Psoas muscle (tissue), 8 donors: ENCODE measurements around the gene MZB1. TPM values are rescaled to one million over a fixed set of nuclear protein-coding genes. Genes with fewer than 3 reads are reported as not detected.

Experiments used
- ATAC-seq, 4 donors: fragments of 200-7000 bp; cut with Tn5 transposase; one replicate each; pipeline ENCODE4 v1.9.1; 2020; ENCODE audit warnings: moderate library complexity in 3 of 4, mild to moderate bottlenecking in 2 of 4
- DNase-seq, 2 donors: peaks; one replicate each; pipeline ENCODE4 v3.0.0-alpha.2; 2020
- H3K27ac ChIP-seq: fragments of 200-600 bp; one replicate; pipeline ENCODE4 v1.8.0; 2022
- H3K27me3 ChIP-seq, 3 donors: fragments of 200-600 bp in 1 of 3; one replicate each; pipeline versions ENCODE4 v1.6.1 to v1.8.0; 2013 to 2022; ENCODE audit warnings: low read length in 2 of 3, mild to moderate bottlenecking in 2 of 3, moderate library complexity in 1 of 3; ENCODE audit not compliant: insufficient read depth in 3 of 3
- H3K36me3 ChIP-seq, 2 donors: fragments of 200-600 bp in 1 of 2; one replicate each; pipeline versions ENCODE4 v1.6.1 to v1.8.0; 2013 to 2022; ENCODE audit warnings: low read depth in 1 of 2, mild to moderate bottlenecking in 1 of 2, moderate library complexity in 1 of 2; ENCODE audit not compliant: insufficient read depth in 1 of 2
- H3K4me1 ChIP-seq: fragments of 200-600 bp; one replicate; pipeline ENCODE4 v1.8.0; 2022
- H3K4me3 ChIP-seq: fragments of 200-600 bp; one replicate; pipeline ENCODE4 v1.8.0; 2022; ENCODE audit warnings: mild to moderate bottlenecking
- H3K9me3 ChIP-seq: fragments of 200-600 bp; one replicate; pipeline ENCODE4 v1.8.0; 2022
- WGBS, 3 donors: extraction: QIAGEN DNeasy Blood & Tissue Kit; methylation state at CpG; one replicate each; pipeline versions ENCODE4 v1.1.6 to v1.1.7; 2013; 5-methylcytosine and 5-hydroxymethylcytosine counted together
- intact Hi-C, 2 donors: fragments of 100-400 bp; cut with DNase I; formaldehyde crosslinking; loops; one replicate each; pipeline versions ENCODE4 v1.11.0 to v1.14.2; 2022
- polyA plus RNA-seq, 3 donors: library from polyadenylated mRNA; stranded (reverse); fragments of 200-250 nt; gene quantifications; one replicate each; pipeline ENCODE4 v1.2.3, GENCODE V29; 2013
- total RNA-seq, 4 donors: library from RNA; stranded (reverse); fragmentation: NEBNext Ultra II Directional in 2 of 4; extraction: Animal tissue kit (Norgen Biotek cat#: 25700) in 2 of 4; gene quantifications; one replicate each; pipeline versions ENCODE4 v1.2.1 to v1.2.4, GENCODE V29; 2021 to 2023
- TF ChIP-seq, protein P1 (sequence below): fragments of 200-600 bp; IDR thresholded peaks from one replicate; pipeline ENCODE4 v1.8.0; 2022; ENCODE audit warnings: antibody characterized with exemption
- donor health status: healthy with polysubstance abuse.
- donor health status: DM: no; HTN: no; CAD: no; lungs with moderate emphysema.
- donor health status: Bipolar disorder and iron deficiency.
- donor health status: healthy.
- donor health status: DM: yes; HTN: yes; CAD: no.
- donor health status: DM: no; HTN: no; CAD: no.
- donor health status: DM: no; HTN: no; CAD: no.
- donor health status: DM: yes; HTN: yes; CAD: no.

The MZB1 gene
- total and polyA plus RNA-seq, 7 donors, result 0.03 to 1.2 (median 0.57) TPM

DNA sequence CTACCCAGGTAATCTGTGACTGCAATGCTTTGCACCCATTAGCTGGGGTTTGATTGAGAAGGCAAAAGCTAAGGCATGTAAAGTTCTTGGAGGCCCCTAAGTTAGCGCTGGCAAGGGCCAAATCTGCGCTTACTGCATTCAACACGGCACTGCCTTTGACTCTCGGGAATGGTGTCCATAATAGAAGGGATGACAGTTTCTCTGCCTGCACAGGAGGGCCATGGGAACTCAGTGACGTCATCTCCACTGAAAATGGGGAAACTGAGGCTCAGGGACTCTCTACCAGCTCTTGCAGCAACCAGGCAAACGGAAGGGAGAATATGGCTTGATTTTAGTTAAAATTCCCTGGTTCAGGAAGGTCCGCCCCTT lies 13.7 kb upstream of the MZB1 start:
- H3K27ac ChIP-seq, result peak overlapping the region; percentile 92
- peaks cover 0 to 8% of the 10 kb centered on the region in 2 donors for H3K36me3 ChIP-seq
- TF ChIP-seq, protein P1, sequence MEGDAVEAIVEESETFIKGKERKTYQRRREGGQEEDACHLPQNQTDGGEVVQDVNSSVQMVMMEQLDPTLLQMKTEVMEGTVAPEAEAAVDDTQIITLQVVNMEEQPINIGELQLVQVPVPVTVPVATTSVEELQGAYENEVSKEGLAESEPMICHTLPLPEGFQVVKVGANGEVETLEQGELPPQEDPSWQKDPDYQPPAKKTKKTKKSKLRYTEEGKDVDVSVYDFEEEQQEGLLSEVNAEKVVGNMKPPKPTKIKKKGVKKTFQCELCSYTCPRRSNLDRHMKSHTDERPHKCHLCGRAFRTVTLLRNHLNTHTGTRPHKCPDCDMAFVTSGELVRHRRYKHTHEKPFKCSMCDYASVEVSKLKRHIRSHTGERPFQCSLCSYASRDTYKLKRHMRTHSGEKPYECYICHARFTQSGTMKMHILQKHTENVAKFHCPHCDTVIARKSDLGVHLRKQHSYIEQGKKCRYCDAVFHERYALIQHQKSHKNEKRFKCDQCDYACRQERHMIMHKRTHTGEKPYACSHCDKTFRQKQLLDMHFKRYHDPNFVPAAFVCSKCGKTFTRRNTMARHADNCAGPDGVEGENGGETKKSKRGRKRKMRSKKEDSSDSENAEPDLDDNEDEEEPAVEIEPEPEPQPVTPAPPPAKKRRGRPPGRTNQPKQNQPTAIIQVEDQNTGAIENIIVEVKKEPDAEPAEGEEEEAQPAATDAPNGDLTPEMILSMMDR, result no peak
- 12 to 20% (median 15%) methylated on average over 7 of the region's 7 CpGs for WGBS, 3 donors
- peak overlapping the region; percentile 71 for H3K4me3 ChIP-seq
- peak in 1 of 2 donors; percentile 57 for DNase-seq
- intact Hi-C loops, result no loop called here
- H3K9me3 ChIP-seq, result no peaks in the 10 kb centered on the region
- H3K27me3 ChIP-seq, result no peaks in the 10 kb centered on the region
- ATAC-seq, result peak; percentile 10 to 40 (median 27)
- peaks cover 16% of the 10 kb centered on the region for H3K4me1 ChIP-seq

DNA sequence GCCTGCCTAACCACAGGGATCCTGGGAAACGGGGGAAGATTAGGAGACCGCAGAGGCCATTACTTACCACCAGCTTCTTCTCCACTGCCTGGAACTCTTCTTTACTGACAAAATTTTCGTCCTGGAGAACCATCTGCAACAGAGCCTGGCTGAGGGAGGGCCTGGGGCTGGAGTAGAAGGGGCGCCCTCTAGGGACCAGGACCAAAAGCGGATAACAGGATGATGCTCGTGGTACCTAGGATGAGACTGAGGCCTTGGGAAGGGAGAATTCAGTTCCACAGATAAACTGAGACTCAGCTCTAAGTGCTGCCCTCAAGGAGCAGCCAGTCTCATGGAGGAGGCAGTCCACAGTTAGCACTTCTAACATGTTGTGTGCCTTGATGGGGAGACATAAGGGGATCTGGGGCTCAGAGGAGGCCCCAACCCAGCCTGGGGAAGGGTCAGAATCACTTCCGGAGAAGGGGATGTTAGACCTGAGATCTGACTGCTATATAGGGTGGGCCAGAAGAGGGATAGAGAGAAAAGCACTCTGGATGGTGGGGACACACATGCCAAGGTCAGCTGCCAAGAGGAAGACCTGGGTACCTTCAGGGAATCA lies 12.9 kb upstream of the MZB1 start:
- peak in 2 of 4 donors; percentile 31 to 34 for ATAC-seq
- intact Hi-C loops, result no loop called here
- Histone ChIP-seq H3K27me3 (no peaks in the 10 kb centered on the region), H3K9me3 (no peaks in the 10 kb centered on the region), H3K36me3 (peaks cover 0 to 8% of the 10 kb centered on the region in 2 donors), H3K4me1 (peaks cover 16% of the 10 kb centered on the region), H3K27ac (peak overlapping the region; percentile 92), H3K4me3 (peak overlapping the region; percentile 71)
- peak in 1 of 2 donors; percentile 32 for DNase-seq
- TF ChIP-seq, protein P1, result peak; percentile 35
- 72 to 80% (median 77%) methylated on average over 7 of the region's 7 CpGs for WGBS, 3 donors

GRCh38 chr5:139401546-139401945 lies 11.8 kb upstream of the MZB1 start:
- DNase-seq (peak in 1 of 2 donors; percentile 32), ATAC-seq (no peak)
- TF ChIP-seq, protein P1, result no peak
- Histone ChIP-seq H3K27ac (no peak overlapping the region), H3K4me1 (peaks cover 23% of the 10 kb centered on the region), H3K9me3 (no peaks in the 10 kb centered on the region), H3K27me3 (no peaks in the 10 kb centered on the region), H3K36me3 (peaks cover 0 to 8% of the 10 kb centered on the region in 2 donors), H3K4me3 (no peak overlapping the region)
- intact Hi-C loops, result no loop called here
- 84 to 92% (median 84%) methylated on average over 10 of the region's 10 CpGs for WGBS, 3 donors

DNA sequence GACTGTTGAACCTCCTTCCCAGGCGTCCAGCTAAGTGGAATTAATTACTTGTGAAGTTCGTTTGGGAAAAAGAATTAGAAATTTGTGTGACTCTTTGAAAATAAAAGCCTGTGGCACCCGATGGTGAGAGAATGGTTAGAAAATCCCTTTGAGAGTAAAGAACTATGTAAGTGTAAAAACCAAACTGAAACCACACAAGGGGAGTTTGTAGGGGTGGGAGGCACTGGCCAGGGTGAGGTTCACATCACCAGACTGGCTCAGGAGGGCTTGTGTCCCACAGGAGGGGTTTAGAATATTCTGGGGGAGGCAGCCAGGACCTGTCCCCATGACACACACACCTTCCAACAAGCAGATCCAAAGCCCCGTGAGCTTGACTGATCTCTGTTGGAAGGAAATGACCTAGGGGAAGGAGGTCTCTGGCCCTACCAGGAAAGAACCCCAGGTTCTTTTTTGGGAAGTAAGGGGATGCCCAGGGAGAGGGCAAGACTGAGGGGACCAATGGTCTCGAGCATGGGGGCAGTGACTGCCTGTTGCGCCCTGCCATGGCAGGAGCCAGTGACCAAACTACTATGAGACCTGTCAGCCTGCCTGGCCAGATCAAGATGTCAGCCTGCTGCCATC lies 9.9 kb upstream of the MZB1 start:
- 75 to 87% (median 75%) methylated on average over 6 of the region's 6 CpGs for WGBS, 3 donors
- ATAC-seq (no peak), DNase-seq (peak in 1 of 2 donors; percentile 36)
- no peak overlapping the region for H3K4me3 ChIP-seq
- H3K27me3 ChIP-seq, result no peaks in the 10 kb centered on the region
- TF ChIP-seq, protein P1, result no peak
- peak overlapping the region; percentile 41 for H3K27ac ChIP-seq
- intact Hi-C loops, result no loop called here
- H3K4me1 ChIP-seq, result peaks cover 35% of the 10 kb centered on the region
- H3K36me3 ChIP-seq, result peaks cover 0 to 8% of the 10 kb centered on the region in 2 donors
- H3K9me3 ChIP-seq, result no peaks in the 10 kb centered on the region
